Lower leg skin (tissue), 3 donors: Measurements from ENCODE around the gene NUP214.

Experiments used
- POLR2A ChIP-seq, 2 donors: fragments of 450-650 bp; IDR thresholded peaks; one replicate each; pipeline ENCODE4 v1.6.1; 2016 to 2017; ENCODE audit warnings: antibody characterized with exemption in 2 of 2, mild to moderate bottlenecking in 1 of 2, moderate library complexity in 1 of 2
- TF ChIP-seq, protein P1 (sequence below), 3 donors: fragments of 450-650 bp; IDR thresholded peaks; one replicate each; pipeline ENCODE4 v1.5.1; 2016; ENCODE audit warnings: antibody characterized with exemption in 3 of 3, mild to moderate bottlenecking in 3 of 3, moderate library complexity in 2 of 3

DNA sequence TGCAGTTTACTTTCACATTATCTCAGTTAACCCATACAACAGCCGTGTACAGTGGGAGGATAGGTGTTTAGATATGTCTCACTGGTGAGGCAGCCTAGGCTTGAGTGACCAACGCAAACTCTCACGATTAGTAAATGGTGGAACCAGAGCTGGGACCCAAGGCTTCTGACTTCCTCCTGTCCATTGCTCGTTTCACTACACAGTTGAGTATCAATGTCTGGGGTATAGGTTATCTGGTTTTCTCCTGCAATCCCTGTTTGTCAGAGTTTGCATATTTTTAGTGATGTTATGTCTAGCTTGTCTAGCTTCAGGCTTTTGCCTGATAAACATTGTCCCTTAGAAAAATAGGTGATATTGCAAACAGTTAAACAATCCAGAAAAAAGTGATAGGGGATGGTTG, 62.6 kb downstream of the NUP214 start:
- TF ChIP-seq, protein P1, sequence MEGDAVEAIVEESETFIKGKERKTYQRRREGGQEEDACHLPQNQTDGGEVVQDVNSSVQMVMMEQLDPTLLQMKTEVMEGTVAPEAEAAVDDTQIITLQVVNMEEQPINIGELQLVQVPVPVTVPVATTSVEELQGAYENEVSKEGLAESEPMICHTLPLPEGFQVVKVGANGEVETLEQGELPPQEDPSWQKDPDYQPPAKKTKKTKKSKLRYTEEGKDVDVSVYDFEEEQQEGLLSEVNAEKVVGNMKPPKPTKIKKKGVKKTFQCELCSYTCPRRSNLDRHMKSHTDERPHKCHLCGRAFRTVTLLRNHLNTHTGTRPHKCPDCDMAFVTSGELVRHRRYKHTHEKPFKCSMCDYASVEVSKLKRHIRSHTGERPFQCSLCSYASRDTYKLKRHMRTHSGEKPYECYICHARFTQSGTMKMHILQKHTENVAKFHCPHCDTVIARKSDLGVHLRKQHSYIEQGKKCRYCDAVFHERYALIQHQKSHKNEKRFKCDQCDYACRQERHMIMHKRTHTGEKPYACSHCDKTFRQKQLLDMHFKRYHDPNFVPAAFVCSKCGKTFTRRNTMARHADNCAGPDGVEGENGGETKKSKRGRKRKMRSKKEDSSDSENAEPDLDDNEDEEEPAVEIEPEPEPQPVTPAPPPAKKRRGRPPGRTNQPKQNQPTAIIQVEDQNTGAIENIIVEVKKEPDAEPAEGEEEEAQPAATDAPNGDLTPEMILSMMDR (IDR thresholded peaks at IDR 0.05) = no peak
- no peak for TF ChIP-seq POLR2A (IDR thresholded peaks at IDR 0.05)
